Heart right ventricle (tissue), 16 donors: ENCODE measurements around the gene CGB5. TPM values are rescaled to one million over a fixed set of nuclear protein-coding genes. Genes with fewer than 3 reads are reported as not detected.
"Not testable (repeated sequence)": the region's sequence is repeated elsewhere in the genome, so short reads cannot be mapped to it uniquely, and the experiment has no call there.

Experiments used
- ATAC-seq, 8 donors: fragments of 200-7000 bp; cut with Tn5 transposase; one replicate each; pipeline ENCODE4 v1.9.1; 2020; ENCODE audit warnings: mild to moderate bottlenecking in 8 of 8, moderate library complexity in 8 of 8, moderate number of reproducible peaks in 1 of 8
- DNase-seq, 2 donors: peaks; one replicate each; pipeline ENCODE4 v3.0.0-alpha.2; 2020
- H3K27ac ChIP-seq, 10 donors: fragments of 200-600 bp; sonication (generic) in 2 of 10; one replicate each; pipeline versions ENCODE4 v1.5.0 to v1.8.0; 2020 to 2022; ENCODE audit warnings: mild to moderate bottlenecking in 3 of 10
- H3K27me3 ChIP-seq, 7 donors: fragments of 200-600 bp; one replicate each; pipeline ENCODE4 v1.8.0; 2021 to 2022; ENCODE audit warnings: mild to moderate bottlenecking in 2 of 7
- H3K36me3 ChIP-seq, 9 donors: fragments of 200-600 bp; sonication (generic) in 1 of 9; one replicate each; pipeline versions ENCODE4 v1.5.0 to v1.8.0; 2020 to 2022; ENCODE audit warnings: mild to moderate bottlenecking in 2 of 9
- H3K4me1 ChIP-seq, 9 donors: fragments of 200-600 bp; sonication (generic) in 1 of 9; one replicate each; pipeline versions ENCODE4 v1.5.0 to v1.8.0; 2020 to 2022; ENCODE audit warnings: mild to moderate bottlenecking in 4 of 9
- H3K4me3 ChIP-seq, 10 donors: fragments of 200-600 bp; sonication (generic) in 2 of 10; one replicate each; pipeline versions ENCODE4 v1.5.0 to v1.8.0; 2020 to 2022; ENCODE audit warnings: mild to moderate bottlenecking in 7 of 10, moderate library complexity in 2 of 10
- H3K9me3 ChIP-seq, 11 donors: fragments of 200-600 bp in 10 of 11; sonication (generic) in 2 of 11; one replicate each; pipeline versions ENCODE4 v1.5.0 to v1.8.0; 2013 to 2022; ENCODE audit warnings: mild to moderate bottlenecking in 2 of 11, control low read depth in 1 of 11, moderate library complexity in 1 of 11
- CTCF ChIP-seq, 9 donors: fragments of 200-600 bp; sonication (generic) in 2 of 9; IDR thresholded peaks; one replicate each; pipeline versions ENCODE4 v1.5.0 to v1.8.0; 2021 to 2022; ENCODE audit warnings: antibody characterized with exemption in 9 of 9, mild to moderate bottlenecking in 5 of 9, moderate library complexity in 1 of 9
- WGBS, 2 donors: extraction: QIAGEN DNeasy Blood & Tissue Kit; methylation state at CpG; one replicate each; pipeline ENCODE4 v1.1.7; 2013; ENCODE audit warnings: inconsistent platforms in 1 of 2; 5-methylcytosine and 5-hydroxymethylcytosine counted together
- intact Hi-C, 10 donors: fragments of 100-400 bp; cut with DNase I; formaldehyde crosslinking; loops; one replicate each; pipeline versions ENCODE4 v1.11.1 to v1.14.2; 2022
- polyA plus RNA-seq, 2 donors: library from polyadenylated mRNA; stranded (reverse); fragments of 200-250 nt; gene quantifications; one replicate each; pipeline ENCODE4 v1.2.3, GENCODE V29; 2013
- total RNA-seq, 10 donors: library from RNA; stranded (reverse); fragmentation: NEBNext Ultra II Directional in 3 of 10; extraction: Animal tissue kit (Norgen Biotek cat#: 25700) in 3 of 10; gene quantifications; one replicate each; pipeline versions ENCODE4 v1.2.1 to v1.2.4, GENCODE V29; 2021 to 2023
- donor health status: Arrhythmogenic right ventricular cardiomyopathy.
- donor health status: ischemic (EF 13 %, LVEDD 7.1; RV severe dilation, severe dysfunction).
- donor health status: healthy with polysubstance abuse.
- donor health status: DM: no; HTN: yes; CAD: no.
- donor health status: DM: no; HTN: no; CAD: no.
- donor health status: ischemic (EF 25% LVEDD 6.9; RV normal size, moderate dysfunction).
- donor health status: ischemic (EF 25% LVEDD 5.7; RV mildly dilated, moderate dysfunction).
- donor health status: healthy.
- donor health status: DM: yes; HTN: yes; CAD: no.
- donor health status: Ischemic cardiomyopathy.
- donor health status: ischemic (EF 35%, LVEDD 5.7; RV mildly dilated, moderate dysfunction).
- donor health status: nonischemic (EF 11% LVEDD 7.7; RV severe dilation, severe dysfunction).
- donor health status: DM: yes; HTN: yes; CAD: no.
- donor health status: PGD.
- donor health status: ischemic (EF 29% LVEDD 5.4; RV normal size, mild dysfunction).
- donor health status: nonischemic (EF 23%, LVEDD 6.1; RV moderate dilation, normal function).

Gene CGB5
- total and polyA plus RNA-seq, 12 donors: not detected

GRCh38 chr19:49071860-49072547, 28.4 kb downstream of the CGB5 start:
- Histone ChIP-seq H3K27me3 (peaks cover 0 to 76% (median 63%) of the 10 kb centered on the region in 7 donors), H3K27ac (no peak overlapping the region), H3K4me3 (peak overlapping the region in 2 of 10 donors; percentile 7 to 11), H3K4me1 (peaks cover 0 to 8% (median 0%) of the 10 kb centered on the region in 9 donors), H3K9me3 (no peaks in the 10 kb centered on the region), H3K36me3 (no peaks in the 10 kb centered on the region)
- DNase-seq (no peak), ATAC-seq (peak in 1 of 8 donors; percentile 12)
- intact Hi-C loops: loop anchor here in 2 of 10 donors (10.0 kb wide), 1 partner anchor 77 kb away; the partner anchor contains the start of genes GYS1 (in 2 of the 2) and RUVBL2 (in 2 of the 2)
- WGBS, 2 donors: 3 to 5% methylated on average over 84 to 91 of the region's 93 CpGs
- TF ChIP-seq CTCF (IDR thresholded peaks at IDR 0.05): no peak

- Histone ChIP-seq H3K4me1 (peaks cover 0 to 8% (median 0%) of the 10 kb centered on the region in 9 donors), H3K27me3 (peaks cover 0 to 60% (median 52%) of the 10 kb centered on the region in 7 donors), H3K27ac (peak overlapping the region in 2 of 10 donors; percentile 21 to 43), H3K9me3 (no peaks in the 10 kb centered on the region), H3K4me3 (no peak overlapping the region), H3K36me3 (no peaks in the 10 kb centered on the region)
- 51 to 53% methylated on average over 23 of the region's 23 CpGs for WGBS, 2 donors
- intact Hi-C loops: loop anchor here in 2 of 10 donors (10.0 kb wide), 1 partner anchor 79 kb away; the partner anchor contains the start of genes GYS1 (in 2 of the 2) and RUVBL2 (in 2 of the 2)
- no peak for DNase-seq
- ATAC-seq: peak in 7 of 8 donors; percentile 35 to 84 (median 52)
- TF ChIP-seq CTCF (IDR thresholded peaks at IDR 0.05): peak in 5 of 9 donors; percentile 10 to 29 (median 13)
Measured at GRCh38 chr19:49073514-49074378, 30.1 kb downstream of the CGB5 start.

DNA sequence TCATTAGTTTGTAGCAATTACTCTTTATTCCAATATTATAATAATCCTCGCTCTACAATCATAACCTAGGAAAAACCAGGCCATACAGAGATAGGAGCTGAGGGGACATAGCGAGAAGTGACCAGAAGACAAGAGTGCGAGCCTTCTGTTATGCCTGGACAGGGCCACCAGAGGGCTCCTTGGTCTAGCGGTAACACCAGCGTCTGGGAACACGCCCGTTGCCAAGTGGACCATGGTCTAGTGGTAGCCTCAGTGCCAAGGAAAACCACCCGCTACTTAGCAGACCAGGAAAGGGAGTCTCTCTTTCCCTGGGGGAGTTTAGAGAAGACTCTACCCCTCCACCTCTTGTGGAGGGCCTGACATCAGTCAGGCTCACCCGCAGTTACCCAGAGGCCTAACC, 31.2 kb downstream of the CGB5 start:
- H3K27ac ChIP-seq: not testable (repeated sequence)
- peak in 3 of 8 donors; percentile 53 to 68 (median 58) for ATAC-seq
- intact Hi-C loops: loop anchor here in 2 of 10 donors (10.0 kb wide), 1 partner anchor 80 kb away; the partner anchor contains the start of genes GYS1 (in 2 of the 2) and RUVBL2 (in 2 of the 2)

More for the DNA sequence above, 31.2 kb downstream of the CGB5 start:
- TF ChIP-seq CTCF (IDR thresholded peaks at IDR 0.05): peak; percentile 46 to 82 (median 69)
- peak; percentile 71 to 72 for DNase-seq
- not testable (repeated sequence) for H3K4me3 ChIP-seq, H3K36me3 ChIP-seq, H3K4me1 ChIP-seq, H3K9me3 ChIP-seq
- WGBS, 2 donors: 15 to 18% methylated on average over 7 to 8 of the region's 9 CpGs
- H3K27me3 ChIP-seq: peaks cover 0 to 48% (median 45%) of the 10 kb centered on the region in 7 donors
